HG02610 (cell line): ENCODE data around the gene RPL23.

Experiments
- ATAC-seq: cut with Tn5 transposase; IDR thresholded peaks from one replicate; pipeline ENCODE4 v1.9.1; 2021; ENCODE audit warnings: mild to moderate bottlenecking, moderate library complexity; ENCODE audit not compliant: unreplicated experiment

Gene RPL23

GRCh38 chr17:38799501-38800236 is 53.9 kb downstream of the RPL23 start, which contains the start of gene PIP4K2B:
Gene PIP4K2B, minus strand, starts transcription at chr17:38799556. Its CDS starts 132 bp downstream, at chr17:38799424.
- peak; percentile 82 for ATAC-seq

GRCh38 chr17:38798614-38799500 is 54.7 kb downstream of the RPL23 start:
- no peak for ATAC-seq
